T-helper 2 cell treated with Interferon-gamma antibody and Interleukin-4, amounts not matched to agents 5 μg/mL and 100 μg/mL, for 36 hours (primary cell): ENCODE results near the gene SCN1A.

Experiments
- DNase-seq: peaks from one replicate; pipeline ENCODE4 v3.0.0; 2021; ENCODE audit warnings: low spot score
- H3K27ac Mint-ChIP-seq: one replicate; pipeline ENCODE4 v1.8.0; 2021; ENCODE audit warnings: mild to moderate bottlenecking, mixed read lengths
- H3K27me3 Mint-ChIP-seq: one replicate; pipeline ENCODE4 v1.8.0; 2021; ENCODE audit warnings: low read depth, mixed read lengths
- H3K36me3 Mint-ChIP-seq: one replicate; pipeline ENCODE4 v1.8.0; 2021; ENCODE audit warnings: low read depth, mixed read lengths
- H3K4me1 Mint-ChIP-seq: one replicate; pipeline ENCODE4 v1.8.0; 2021; ENCODE audit warnings: low read depth, mixed read lengths
- H3K4me3 Mint-ChIP-seq: one replicate; pipeline ENCODE4 v1.8.0; 2022; ENCODE audit warnings: mild to moderate bottlenecking, moderate library complexity, mixed read lengths
- H3K9me3 Mint-ChIP-seq: one replicate; pipeline ENCODE4 v1.8.0; 2021; ENCODE audit warnings: mixed read lengths

Gene SCN1A

DNA sequence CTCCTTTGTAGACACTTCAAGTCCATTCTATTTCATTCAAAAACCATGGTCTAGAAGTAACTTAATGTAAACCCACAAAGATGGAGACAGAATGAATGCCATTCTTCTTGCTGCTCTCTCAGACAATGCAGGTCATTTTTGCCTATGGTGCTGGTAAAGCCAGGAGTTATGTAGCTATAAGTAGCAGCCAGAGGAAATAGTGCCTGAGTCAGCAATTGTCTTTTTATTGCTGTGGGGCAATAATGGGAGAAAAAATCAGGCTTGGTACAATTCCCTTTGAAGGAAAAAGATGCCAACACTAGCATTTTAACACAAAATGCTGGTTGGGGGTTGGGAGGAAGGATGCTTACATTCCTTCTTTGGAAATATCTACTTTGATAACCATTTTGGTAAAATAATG, 43.5 kb downstream of the SCN1A start:
- H3K36me3 Mint-ChIP-seq = no peaks in the 10 kb centered on the region
- no peaks in the 10 kb centered on the region for H3K27me3 Mint-ChIP-seq
- no peaks in the 10 kb centered on the region for H3K4me1 Mint-ChIP-seq
- no peak overlapping the region for H3K27ac Mint-ChIP-seq
- DNase-seq = no peak
- no peak overlapping the region for H3K4me3 Mint-ChIP-seq
- no peaks in the 10 kb centered on the region for H3K9me3 Mint-ChIP-seq

DNA sequence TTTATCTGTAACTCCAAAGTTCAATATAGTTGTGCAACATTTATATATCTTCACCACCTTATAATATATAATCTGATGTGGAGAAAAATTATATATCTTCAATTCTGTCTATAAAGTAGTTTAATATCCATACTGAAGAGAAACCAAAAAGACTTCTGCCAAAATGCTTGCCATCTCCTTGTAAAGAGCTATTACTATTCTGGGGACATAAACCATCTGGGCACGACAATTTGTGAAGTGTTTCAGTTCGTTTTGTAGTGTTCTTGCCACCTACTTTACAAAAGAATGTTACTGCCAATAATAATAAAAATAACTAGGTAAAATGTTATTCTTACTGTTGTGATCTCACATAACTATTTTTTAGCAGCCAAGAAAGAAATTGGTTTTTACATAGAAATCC, 45.1 kb downstream of the SCN1A start:
- no peaks in the 10 kb centered on the region for H3K4me1 Mint-ChIP-seq
- no peaks in the 10 kb centered on the region for H3K27me3 Mint-ChIP-seq
- no peak overlapping the region for H3K27ac Mint-ChIP-seq
- no peaks in the 10 kb centered on the region for H3K36me3 Mint-ChIP-seq
- DNase-seq = no peak
- H3K4me3 Mint-ChIP-seq = no peak overlapping the region
- H3K9me3 Mint-ChIP-seq = no peaks in the 10 kb centered on the region

DNA sequence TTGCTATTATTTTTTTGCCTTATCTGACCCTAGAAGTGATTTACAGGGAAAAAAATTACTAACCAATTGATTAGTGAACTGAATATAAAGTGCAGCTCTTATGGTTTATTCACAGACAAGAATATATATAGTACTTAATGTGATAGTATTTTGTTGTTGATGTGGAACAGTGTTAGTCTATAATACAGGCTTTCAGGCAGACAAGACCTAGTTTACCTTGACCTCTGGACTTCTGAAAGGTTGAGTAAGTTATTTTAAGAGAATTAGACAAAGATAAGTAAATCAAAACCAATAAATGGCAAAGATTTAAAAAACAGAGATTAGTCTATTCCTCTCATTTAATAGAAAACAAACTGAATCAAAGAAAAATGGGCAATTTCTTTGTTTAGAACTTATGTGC, 46.0 kb downstream of the SCN1A start:
- H3K9me3 Mint-ChIP-seq = no peaks in the 10 kb centered on the region
- H3K27ac Mint-ChIP-seq = no peak overlapping the region
- no peaks in the 10 kb centered on the region for H3K27me3 Mint-ChIP-seq
- H3K4me1 Mint-ChIP-seq = no peaks in the 10 kb centered on the region
- no peak for DNase-seq
- H3K4me3 Mint-ChIP-seq = no peak overlapping the region
- no peaks in the 10 kb centered on the region for H3K36me3 Mint-ChIP-seq

DNA sequence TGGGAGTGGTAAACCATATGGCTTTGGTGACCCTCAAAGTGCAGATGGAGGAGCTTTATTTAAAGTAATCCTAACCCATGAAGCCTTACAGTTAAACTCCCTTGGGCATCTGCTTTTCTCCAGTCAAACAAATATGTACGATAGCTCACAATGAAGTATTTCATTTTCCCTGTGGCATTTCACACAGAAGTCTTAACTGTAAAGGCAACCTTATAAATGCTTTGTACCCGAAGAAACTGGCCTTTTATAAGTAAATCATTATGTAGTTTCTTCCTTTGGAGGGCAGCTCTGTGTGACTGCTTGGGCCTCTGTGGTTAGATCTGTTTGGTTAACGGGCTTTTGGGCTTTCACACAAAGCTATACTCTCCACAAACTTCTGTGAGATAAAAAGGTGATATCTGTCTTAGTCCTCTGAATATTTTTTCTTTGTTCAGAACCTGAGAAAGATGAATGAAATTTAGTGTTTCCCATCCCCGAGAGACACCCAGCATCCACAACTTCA, 46.6 kb downstream of the SCN1A start:
- Mint-ChIP-seq H3K4me3 (no peak overlapping the region), H3K27ac (no peak overlapping the region), H3K36me3 (no peaks in the 10 kb centered on the region), H3K27me3 (no peaks in the 10 kb centered on the region), H3K4me1 (no peaks in the 10 kb centered on the region), H3K9me3 (no peaks in the 10 kb centered on the region)
- no peak for DNase-seq

DNA sequence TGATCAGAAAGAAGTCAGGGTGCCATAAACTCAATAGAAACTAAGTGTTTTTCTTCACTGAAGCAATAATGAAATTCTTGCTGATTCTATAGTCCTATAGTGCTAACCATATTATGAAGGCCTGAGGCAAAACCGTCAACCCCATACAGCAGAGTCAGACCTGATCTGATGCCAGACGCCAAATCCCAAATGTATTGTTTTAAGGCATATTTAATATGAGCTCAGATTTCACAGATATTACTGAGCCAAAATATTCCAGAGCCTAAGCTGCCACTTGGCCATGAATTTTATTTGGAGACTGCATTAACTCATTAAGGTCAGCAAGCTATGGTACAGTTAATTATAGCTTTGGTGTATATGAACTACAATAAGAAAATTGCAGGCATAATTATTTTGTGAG, 53.4 kb downstream of the SCN1A start:
- Mint-ChIP-seq H3K4me1 (no peaks in the 10 kb centered on the region), H3K27ac (no peak overlapping the region), H3K36me3 (no peaks in the 10 kb centered on the region), H3K4me3 (no peak overlapping the region), H3K9me3 (no peaks in the 10 kb centered on the region), H3K27me3 (no peaks in the 10 kb centered on the region)
- DNase-seq = no peak

DNA sequence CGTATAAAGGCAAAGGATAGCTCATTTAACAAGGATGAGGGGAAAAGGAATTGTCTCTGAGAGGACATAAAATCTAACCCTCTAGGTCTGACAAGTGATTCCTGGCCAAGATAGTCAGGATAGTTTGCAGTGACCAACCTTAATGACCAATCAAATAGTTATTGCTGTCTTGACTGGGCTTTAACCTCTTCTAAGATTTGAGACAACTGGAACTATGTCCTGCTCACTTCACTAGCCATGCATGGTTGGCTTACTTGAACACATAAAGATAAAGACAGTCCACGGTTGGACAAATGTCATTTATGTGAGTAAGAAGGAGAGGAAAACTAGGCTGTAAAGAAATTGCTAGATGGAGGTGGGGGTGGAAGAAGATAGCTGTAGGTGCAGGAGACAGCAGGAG, 53.8 kb downstream of the SCN1A start:
- H3K4me1 Mint-ChIP-seq = no peaks in the 10 kb centered on the region
- no peak overlapping the region for H3K4me3 Mint-ChIP-seq

DNA sequence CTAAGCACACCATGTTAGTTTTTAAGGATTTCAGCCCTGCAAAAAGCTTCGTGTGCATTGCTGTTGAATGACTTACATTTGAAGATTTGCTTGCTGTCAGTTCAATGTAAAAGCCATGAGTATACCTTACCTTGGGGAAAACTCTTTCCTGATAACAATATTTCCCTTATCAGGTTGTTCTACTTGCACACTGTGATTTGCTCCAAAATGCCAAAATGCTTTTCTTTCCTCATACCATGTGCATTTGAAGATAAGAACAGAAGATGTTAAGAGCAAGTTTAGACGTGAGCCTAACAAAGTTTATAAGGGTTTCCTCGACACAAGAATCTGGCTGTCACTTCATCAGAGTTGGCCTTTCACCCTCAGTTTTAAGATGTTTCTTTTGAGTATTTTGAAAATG, 57.6 kb downstream of the SCN1A start:
- no peaks in the 10 kb centered on the region for H3K9me3 Mint-ChIP-seq
- DNase-seq = no peak
- H3K4me1 Mint-ChIP-seq = no peaks in the 10 kb centered on the region
- no peak overlapping the region for H3K4me3 Mint-ChIP-seq
- peaks cover 3% of the 10 kb centered on the region for H3K27me3 Mint-ChIP-seq
- no peak overlapping the region for H3K27ac Mint-ChIP-seq
- H3K36me3 Mint-ChIP-seq = no peaks in the 10 kb centered on the region

More for the DNA sequence above, 53.8 kb downstream of the SCN1A start:
- Mint-ChIP-seq H3K27me3 (no peaks in the 10 kb centered on the region), H3K36me3 (no peaks in the 10 kb centered on the region), H3K27ac (no peak overlapping the region), H3K9me3 (no peaks in the 10 kb centered on the region)
- no peak for DNase-seq

DNA sequence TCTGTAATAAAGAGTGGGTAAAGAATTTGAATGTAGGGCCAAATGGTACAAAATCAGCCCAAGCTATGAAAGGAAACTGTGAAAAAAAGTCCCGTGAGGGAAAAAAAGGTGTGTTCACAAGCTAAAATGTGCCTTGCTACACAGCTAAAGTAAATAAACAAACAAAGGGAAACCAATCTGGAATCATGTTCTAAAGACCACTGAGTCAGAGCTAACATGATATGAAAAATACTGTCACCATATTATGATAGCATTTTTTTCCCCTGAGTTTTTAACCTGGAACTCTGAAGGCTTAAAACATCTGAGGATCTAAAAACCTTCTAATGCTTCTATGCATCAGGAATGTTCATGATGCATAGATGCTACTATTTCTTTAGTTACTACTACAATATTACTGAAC, 58.8 kb downstream of the SCN1A start:
- Mint-ChIP-seq H3K27ac (no peak overlapping the region), H3K9me3 (no peaks in the 10 kb centered on the region), H3K27me3 (peaks cover 3% of the 10 kb centered on the region), H3K4me1 (no peaks in the 10 kb centered on the region), H3K36me3 (no peaks in the 10 kb centered on the region), H3K4me3 (no peak overlapping the region)
- DNase-seq = no peak

DNA sequence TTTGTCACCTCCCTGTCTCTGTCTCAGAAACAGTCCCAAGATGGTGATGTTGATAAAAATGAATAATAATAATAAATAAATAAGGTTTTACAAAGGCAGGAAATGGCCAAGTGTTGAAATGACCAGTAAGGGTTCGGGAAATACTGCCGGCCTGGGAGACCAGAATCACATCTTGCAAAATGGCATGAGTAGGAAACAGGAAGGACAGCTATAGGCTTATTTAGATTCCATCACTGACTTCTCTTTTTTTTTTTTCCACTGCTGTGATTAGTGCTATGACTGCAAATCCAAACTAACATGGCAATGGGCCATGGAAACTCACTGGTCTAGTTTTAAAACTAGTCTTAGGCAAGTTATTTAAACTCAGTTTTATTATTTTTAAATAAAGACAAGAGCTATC, 60.6 kb downstream of the SCN1A start:
- DNase-seq = no peak
- Mint-ChIP-seq H3K4me1 (no peaks in the 10 kb centered on the region), H3K4me3 (no peak overlapping the region), H3K9me3 (no peaks in the 10 kb centered on the region), H3K36me3 (no peaks in the 10 kb centered on the region), H3K27me3 (peaks cover 3% of the 10 kb centered on the region), H3K27ac (no peak overlapping the region)

DNA sequence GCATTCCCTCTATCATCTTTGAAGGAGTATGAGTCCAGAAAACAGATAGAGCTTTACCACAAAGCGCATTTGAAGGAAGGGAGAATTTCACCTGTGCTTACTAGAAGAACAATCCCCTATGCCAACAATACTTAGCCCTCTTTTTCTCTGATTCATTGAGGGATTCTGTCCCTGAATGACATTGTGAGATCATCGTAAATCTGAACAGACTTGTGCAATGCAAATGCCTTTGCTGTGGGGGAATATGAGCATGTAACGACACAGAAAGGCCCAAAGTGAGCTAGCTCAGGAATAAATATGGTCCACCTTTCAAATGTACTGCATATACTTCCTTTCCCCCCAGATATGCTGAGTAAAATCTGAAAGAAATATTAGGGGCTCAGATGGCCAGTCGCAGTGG, 67.6 kb downstream of the SCN1A start:
- Mint-ChIP-seq H3K9me3 (no peaks in the 10 kb centered on the region), H3K27ac (no peak overlapping the region), H3K36me3 (no peaks in the 10 kb centered on the region), H3K27me3 (no peaks in the 10 kb centered on the region), H3K4me3 (no peak overlapping the region), H3K4me1 (no peaks in the 10 kb centered on the region)
- DNase-seq = no peak

DNA sequence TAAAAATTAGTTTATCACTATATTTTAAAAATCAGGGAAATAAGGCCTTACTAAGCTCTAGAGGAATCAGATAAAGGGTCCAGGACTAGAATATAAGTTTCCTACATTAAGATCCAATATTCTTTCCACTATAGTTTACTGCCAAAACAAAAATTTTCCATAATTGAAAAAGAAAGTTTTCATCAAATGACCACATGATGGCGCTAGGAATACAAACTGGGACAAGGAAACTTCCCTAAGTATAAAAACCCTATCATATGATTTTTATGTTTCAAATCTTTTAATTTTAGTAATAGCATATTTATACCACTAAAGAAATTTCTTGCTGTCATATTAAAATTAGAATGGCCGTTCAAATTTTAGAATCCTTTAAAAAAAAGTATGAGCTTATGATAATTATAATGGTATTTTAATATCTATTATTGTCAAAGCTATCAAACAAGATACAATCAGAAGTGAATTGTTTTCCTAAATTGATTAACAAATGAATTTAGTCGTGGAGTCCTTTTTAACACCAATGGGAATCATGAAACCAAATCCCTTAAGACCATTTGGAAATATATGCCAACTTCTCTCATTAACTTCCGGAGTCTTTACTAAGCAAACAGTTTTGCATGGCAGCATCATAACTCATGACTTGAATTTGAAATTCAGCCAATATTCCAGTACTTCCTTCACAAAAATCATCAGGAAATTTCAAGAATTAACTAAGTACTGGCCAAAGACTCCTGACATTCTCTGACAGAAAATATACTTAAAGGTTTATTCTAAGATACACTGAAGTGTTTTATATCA, 70.3 kb downstream of the SCN1A start:
- Mint-ChIP-seq H3K27ac (no peak overlapping the region), H3K36me3 (no peaks in the 10 kb centered on the region), H3K27me3 (no peaks in the 10 kb centered on the region), H3K9me3 (no peaks in the 10 kb centered on the region), H3K4me1 (no peaks in the 10 kb centered on the region), H3K4me3 (no peak overlapping the region)
- no peak for DNase-seq

DNA sequence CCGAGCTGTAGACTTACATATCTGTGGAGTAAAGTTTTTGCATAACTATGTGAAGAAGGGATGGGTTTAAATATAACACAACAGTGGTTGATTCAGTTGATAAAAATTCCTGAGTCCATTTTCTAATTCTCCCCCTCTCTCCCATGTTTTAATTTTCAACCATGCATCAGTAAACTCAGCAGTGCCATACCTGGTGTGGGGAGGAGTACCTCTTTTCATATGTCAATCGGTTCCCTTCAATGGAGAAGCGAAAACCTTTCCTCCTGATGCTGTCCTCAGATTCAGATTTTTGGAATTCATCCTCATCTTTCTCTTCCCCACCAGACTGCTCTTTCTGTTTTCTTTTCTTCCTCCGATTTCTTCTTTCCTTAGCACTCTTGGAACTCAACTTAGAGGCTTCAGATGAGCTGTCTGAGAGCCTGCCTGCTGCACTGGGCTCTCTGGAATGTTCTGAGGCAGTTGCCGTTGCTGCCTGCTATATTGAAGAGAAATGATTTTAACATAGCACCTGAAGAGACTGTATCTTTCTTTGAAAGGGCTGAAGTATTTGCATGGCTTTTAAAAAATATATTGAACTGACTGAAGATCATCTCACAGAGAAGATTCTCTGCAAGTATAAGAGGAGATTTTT, 82.9 kb downstream of the SCN1A start:
- H3K27ac Mint-ChIP-seq = no peak overlapping the region
- H3K9me3 Mint-ChIP-seq = no peaks in the 10 kb centered on the region
- H3K4me1 Mint-ChIP-seq = no peaks in the 10 kb centered on the region
- no peaks in the 10 kb centered on the region for H3K36me3 Mint-ChIP-seq
- no peak overlapping the region for H3K4me3 Mint-ChIP-seq
- no peak for DNase-seq
- no peaks in the 10 kb centered on the region for H3K27me3 Mint-ChIP-seq

DNA sequence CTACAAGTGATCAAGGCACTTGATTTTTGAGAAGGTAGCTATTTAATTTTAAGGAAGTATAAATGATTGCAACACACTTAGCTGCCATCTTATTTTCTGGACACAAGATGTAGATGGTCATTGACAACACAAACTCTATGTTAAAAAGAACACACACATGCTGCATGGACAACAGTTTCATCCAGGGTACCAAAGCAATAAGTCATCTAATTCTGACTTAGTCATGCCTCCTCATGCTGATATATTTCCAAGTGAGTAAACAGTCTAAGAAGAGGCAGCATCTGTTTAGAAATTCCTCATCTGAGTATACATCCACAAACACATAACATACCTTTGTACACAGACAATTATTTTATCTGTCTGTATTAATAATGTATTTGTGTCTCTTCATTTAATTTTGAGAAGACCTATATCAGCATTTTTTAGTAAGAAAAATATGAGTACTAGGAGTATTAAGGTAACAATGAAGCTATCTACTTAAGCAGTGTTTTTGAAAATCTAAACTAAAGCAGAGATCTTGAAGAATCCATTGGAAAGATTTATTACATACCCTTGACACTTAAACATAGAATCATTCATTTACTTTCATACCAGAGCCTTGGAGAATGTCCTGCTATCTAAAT, 84.9 kb downstream of the SCN1A start:
- no peaks in the 10 kb centered on the region for H3K4me1 Mint-ChIP-seq
- H3K4me3 Mint-ChIP-seq = no peak overlapping the region

DNA sequence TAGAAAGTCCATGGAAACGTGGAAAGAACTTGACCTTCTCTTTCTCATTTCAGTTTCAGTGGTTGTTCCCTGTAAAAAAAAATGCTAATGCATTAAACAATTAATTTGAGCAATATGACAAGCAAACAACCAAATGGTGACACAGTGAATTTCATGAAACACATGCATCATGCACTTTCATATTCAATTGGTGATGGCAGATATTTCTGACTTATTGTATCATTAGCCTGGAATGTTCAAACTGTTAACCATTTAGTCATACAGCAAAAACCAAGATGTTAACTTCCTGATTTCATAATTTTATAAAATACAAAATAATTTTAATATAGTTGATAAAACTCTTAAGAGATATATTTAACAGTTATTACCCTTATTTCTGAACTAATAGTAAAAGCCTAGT, 85.5 kb downstream of the SCN1A start:
- DNase-seq = no peak
- Mint-ChIP-seq H3K27me3 (no peaks in the 10 kb centered on the region), H3K9me3 (no peaks in the 10 kb centered on the region), H3K4me3 (no peak overlapping the region), H3K36me3 (no peaks in the 10 kb centered on the region), H3K4me1 (no peaks in the 10 kb centered on the region), H3K27ac (no peak overlapping the region)

More for the DNA sequence above, 84.9 kb downstream of the SCN1A start:
- Mint-ChIP-seq H3K27ac (no peak overlapping the region), H3K9me3 (no peaks in the 10 kb centered on the region), H3K27me3 (no peaks in the 10 kb centered on the region), H3K36me3 (no peaks in the 10 kb centered on the region)
- DNase-seq = no peak
